NCI-H1048 (cell line): ENCODE measurements around the gene AK9.
A peak's percentile ranks its signal among the peaks of the same experiment; 100 is the strongest.
"Not testable (repeated sequence)": the region's sequence is repeated elsewhere in the genome, so short reads cannot be mapped to it uniquely, and the experiment has no call there.

ENCODE experiments used
- DNase-seq: peaks from one replicate; lab custom pipeline; 2025; lab: John Stamatoyannopoulos, UW

The AK9 gene

DNA sequence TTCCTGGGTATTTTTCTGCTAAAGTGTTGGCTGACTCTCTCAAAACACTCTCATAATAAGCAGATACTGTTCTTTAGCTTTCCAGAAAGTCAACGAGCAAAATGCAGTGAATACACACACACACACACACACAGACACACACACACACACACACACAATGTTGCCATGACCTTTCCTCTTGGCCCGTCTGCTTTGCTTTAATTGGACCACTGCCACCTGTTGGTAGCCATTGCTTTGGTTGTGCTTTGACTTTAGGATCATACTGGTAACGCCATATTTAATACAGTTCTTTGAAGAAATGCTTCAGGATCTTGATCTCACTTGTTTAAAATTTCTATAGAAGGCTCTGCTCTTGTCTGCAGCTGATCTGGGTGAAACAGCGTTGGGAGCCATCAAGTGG, 4.5 kb upstream of the AK9 start:
- DNase-seq: no peak

GRCh38 chr6:109693111-109693510, 2.1 kb upstream of the AK9 start:
- DNase-seq: no peak

DNA sequence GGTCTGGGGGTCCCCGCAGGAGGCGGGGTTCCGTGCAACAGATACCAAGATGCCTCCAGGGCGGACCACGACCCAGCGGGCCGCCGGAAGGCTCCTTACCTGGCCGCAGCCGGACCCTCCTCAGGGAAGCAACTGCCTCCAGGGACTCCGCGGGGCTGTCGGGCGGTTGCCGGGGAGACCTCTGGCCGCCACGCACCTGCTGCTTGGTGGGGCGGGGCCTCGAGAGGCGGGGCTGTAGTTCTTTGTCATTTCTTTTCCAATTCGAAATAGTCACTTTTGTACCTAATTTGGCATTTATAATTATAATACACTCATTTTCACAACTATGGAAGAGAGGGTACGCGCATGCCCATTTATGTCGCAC, 647 bp downstream of the AK9 start:
- DNase-seq: peak; percentile 18

GRCh38 chr6:109687271-109687761, 3.7 kb downstream of the AK9 start:
- DNase-seq: no peak

DNA sequence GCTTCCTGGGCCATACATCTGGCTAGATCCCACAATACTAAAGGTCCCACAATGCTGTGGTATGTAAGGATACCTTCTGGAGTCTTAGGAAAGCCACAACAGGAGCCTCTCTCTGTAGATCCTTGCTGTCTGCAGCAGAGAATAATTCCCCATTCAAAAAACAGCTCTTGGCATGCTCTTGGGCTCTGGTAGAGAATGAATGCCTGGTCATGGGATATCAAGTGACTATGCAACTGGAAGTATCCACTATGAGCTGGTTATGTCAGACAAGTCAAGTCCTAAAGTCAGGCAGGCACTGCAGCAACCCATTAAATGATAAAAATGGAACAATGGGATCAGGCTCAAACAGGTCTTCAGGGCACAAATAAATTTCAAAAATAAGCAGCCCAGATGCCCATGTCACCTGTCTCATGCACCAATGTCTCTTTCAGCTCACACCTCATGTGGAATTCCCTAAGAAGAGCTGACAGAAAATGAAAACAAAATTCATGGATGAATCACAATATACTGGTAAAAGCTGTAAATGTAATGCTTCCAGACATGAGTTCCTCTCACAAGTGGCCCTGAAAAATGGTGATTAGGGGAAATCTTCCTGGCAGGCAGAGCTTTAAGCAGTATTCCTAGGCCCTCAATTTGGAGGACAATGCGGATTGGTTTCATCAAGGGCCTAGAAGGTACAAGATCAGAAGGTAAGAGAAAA, 4.3 kb downstream of the AK9 start:
- no peak for DNase-seq

GRCh38 chr6:109678661-109679505, 12.1 kb downstream of the AK9 start:
- not testable (repeated sequence) for DNase-seq

DNA sequence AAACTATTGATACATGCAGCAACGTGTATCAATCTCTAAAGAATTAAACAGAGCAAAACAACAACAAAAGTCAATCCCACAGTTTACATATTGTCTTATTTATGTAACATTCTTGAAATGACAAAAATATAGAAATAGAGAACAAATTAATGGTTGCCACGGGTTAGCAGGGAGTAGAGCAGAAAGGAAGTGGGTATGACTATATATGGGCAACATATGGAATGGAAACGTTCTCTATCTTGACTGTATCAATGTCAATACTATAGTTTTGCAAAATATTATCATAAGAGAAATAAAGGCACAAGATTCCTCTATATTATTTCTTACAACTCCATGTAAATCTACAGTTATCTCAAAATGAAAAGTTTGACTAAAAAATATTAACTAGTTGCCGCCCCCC, 12.8 kb downstream of the AK9 start:
- no peak for DNase-seq

DNA sequence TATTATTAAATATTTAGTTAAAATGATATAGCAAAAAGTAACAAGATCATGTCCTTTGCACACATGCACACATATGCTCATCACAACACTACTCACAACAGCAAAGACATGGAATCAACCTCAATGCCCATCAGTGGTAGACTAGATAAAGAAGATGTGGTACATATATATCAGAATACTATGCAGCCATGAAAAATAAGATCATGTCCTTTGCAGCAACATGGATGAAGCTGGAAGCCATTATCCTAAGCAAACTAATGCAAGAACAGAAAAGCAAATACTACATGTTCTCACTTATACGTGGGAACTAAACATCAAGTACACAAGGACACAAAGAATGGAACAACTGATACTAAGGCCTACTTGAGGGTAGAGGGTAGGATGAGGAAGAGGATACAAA, 14.3 kb downstream of the AK9 start:
- no peak for DNase-seq

DNA sequence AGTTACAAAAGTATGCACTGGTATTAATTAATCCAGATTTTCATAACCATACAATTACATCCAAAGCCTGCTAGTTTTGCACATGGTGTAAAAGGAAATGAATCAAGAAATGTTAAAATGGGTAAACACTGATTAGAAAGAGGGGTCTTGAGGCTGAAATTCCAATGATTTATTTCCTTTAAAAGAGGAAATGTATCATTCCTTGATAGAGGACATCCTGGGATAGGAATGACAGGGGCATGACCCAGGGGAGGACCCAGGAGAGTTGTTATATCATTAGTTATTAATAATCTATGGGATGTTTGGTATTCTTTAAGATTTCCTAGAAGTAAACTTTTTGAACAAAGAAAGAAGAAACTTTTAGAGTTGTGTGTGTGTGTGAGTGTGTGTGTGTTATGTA, 18.2 kb downstream of the AK9 start:
- no peak for DNase-seq

DNA sequence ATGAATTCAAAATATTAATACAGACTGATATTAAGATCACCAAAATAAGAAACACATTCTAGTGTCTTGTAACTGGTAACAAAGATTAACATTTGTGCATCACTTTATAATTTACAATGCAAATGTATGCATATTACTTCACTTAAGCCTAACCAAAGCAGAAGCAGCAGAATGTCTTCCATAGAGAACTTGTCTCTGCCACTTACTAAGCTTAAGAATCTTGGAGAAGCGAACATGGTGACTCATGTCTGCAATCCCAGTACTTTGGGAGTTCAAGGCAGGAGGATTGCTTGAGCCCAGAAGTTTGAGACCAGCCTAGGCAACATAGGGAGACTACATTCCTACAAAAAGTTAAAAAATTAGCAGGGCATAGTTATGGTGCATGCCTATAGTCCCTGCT, 18.8 kb downstream of the AK9 start:
- DNase-seq: no peak

DNA sequence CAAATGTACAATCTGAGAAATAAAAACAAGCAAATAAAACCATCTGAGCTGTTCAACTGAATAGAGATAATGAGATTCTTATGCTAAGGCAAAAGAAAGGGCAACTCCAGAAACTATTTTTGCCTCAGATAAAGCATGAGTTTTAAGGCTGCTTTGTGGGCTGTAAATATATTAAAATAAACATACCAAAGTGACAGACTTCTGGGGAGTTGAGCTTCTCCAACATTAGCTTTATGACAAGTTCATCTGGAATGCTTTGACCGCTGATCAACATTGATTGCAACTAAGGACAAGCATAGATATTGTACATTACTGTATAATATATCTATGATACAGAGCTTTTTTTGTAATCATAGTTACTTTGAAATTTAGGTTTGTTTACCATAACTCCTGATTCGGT, 19.3 kb downstream of the AK9 start:
- DNase-seq: no peak

DNA sequence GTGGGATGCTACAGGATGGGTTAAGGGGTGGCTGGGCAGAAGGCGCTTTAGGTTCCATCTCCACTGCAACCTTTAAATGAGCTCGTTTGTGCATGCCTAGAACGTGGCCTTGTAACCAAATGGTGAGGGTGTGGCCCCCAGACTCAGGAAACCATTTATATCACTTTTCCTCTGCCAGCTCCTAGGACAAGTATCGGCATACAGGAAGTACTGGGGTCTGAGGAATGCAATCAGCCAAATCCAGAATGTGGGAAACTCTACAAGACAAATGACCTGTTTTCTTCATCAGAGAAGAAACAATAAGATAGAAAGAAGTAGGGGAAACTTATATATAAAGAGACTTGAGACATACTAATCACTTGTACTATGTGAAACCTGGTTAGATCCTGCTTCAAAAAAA, 21.2 kb downstream of the AK9 start:
- DNase-seq: no peak

- DNase-seq: no peak
Observed at GRCh38 chr6:109662192-109662591, 28.8 kb downstream of the AK9 start.

DNA sequence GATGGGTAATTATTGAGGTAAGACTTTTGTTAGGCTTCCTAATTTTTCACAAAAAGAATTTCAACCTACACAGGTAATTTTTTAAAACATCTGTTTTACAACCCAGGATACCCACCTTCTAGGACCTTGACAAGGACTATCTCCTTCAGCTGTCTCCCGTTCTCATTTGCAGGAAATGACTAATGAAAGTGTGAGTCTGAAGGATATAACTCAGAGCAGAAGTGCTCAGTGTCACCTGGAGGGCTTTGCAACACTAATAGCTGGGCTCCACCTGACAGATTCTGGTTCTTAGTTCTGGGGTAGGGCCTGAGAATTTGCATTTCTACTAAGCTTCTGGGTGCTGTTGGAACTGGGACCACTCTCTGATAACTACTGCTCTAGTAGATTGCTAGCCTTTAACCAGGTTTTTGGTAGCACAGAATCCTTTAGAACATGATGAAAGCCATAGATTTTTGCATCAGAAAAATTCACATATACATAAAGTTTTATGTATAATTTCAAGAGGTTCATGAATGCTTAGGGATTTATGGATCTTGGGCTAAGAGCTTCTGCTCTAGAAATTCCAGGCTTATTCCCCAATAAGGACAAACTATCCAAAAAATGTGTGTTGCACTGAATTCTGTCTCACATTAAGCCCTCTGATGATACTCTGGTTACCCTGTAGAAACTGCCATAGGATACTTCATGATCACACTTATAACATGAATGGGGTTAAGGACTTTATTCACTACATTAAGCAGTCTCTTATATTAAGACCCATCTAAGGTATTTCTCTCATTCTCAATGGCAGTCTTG, 30.3 kb downstream of the AK9 start:
- no peak for DNase-seq

GRCh38 chr6:109655761-109656262, 35.2 kb downstream of the AK9 start:
- DNase-seq: no peak

GRCh38 chr6:109653264-109653663, 37.7 kb downstream of the AK9 start:
- no peak for DNase-seq

GRCh38 chr6:109644131-109644530, 46.9 kb downstream of the AK9 start:
- DNase-seq: no peak

GRCh38 chr6:109632405-109632804, 58.6 kb downstream of the AK9 start:
- no peak for DNase-seq

- no peak for DNase-seq
Observed at GRCh38 chr6:109631403-109631802, 59.6 kb downstream of the AK9 start.

GRCh38 chr6:109628158-109629000, 62.6 kb downstream of the AK9 start:
- no peak for DNase-seq

DNA sequence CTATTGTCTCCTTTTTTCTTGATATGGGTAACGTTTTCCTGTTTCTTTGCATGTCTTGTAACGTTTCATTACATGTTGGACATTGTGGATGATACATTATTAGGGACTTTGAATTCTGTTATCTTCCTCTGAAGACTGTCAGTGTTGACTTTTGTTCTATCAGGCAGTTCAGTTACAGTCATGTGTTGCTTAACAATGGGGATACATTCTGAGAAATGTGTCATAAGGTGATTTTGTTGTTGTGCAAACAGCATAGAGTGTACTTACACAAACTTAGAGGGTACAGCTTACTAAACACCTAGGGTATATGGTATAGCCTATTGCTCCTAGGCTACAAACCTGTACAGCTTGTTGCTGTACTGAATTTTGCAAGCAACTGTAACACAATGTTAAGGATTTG, 64.7 kb downstream of the AK9 start:
- no peak for DNase-seq

DNA sequence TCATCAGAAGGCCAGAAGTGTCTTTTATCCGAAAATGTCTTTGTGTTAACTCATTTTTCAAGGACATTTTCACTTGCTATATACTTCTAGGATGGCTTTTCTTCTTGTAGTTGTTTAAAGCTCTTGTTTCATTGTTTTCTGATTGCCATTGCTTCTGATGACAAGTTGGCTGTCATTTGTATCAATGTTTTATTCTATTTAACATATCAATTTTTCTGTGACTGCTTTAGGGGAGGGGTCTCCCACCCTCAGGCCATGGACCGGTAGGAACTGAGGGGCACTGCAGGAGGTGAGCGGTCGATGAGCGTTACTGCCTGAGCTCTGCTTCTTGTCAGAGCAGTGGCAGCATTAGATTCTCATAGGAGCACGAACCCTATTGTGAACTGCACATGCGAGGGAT, 65.8 kb downstream of the AK9 start:
- DNase-seq: no peak
